ENCODE results near the gene DAAM1. TPM values are rescaled to one million over a fixed set of nuclear protein-coding genes. Genes with fewer than 3 reads are reported as not detected.

The DAAM1 gene
- total and polyA plus RNA-seq, 12 donors, result 7.4 to 37.4 (median 24.9) TPM

GRCh38 chr14:59308673-59309072 is 120.2 kb downstream of the DAAM1 start:
- peaks cover 0 to 3% of the 10 kb centered on the region in 2 donors for H3K4me1 ChIP-seq (replicated peaks in 1 of 2)
- TF ChIP-seq CTCF (IDR thresholded peaks at IDR 0.05), result no peak
- no peak for TF ChIP-seq POLR2A (IDR thresholded peaks at IDR 0.05)
- no peaks in the 10 kb centered on the region for H3K27me3 ChIP-seq
- H3K27ac ChIP-seq, result no peak overlapping the region
- H3K36me3 ChIP-seq (replicated peaks in 1 of 2), result no peaks in the 10 kb centered on the region
- 47 to 71% (median 67%) methylated on average over 1 of the region's 1 CpG for WGBS, 4 donors
- intact Hi-C loops (cut with DNase I), result no loop called here
- H3K9me3 ChIP-seq (replicated peaks in 1 of 3), result no peaks in the 10 kb centered on the region
- no peak for DNase-seq
- H3K4me3 ChIP-seq, result no peak overlapping the region

DNA sequence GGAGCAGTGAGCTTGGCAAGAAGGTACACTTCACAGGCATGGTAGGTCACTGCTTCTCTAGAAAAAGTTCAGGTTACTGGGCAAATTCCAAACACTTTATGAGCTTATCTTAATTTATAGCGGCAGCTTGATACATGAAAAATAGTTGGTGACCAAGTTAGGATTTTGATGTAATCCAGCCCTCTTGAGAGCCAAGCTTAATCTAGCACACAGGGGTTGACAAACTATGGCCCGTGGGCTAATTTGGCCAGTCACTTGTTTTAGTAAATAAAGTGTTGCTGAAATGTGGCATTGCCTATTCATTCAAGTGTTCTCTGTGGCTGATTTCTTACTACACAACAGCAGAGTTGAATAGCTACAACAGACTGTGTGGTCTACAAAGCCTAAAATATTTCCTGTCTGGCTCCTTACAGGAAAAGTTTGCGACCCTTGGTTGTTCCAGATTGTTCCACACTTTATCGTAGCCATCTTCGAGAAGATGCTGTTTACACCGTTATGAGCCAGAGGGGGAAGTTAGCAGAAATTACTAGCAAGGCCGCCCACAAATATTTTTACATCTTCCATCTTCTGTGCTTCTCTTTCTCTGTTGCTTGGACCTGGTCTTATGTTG is 120.9 kb downstream of the DAAM1 start:
- intact Hi-C loops (cut with DNase I), result no loop called here
- Histone ChIP-seq H3K36me3 (replicated peaks in 1 of 2) (no peaks in the 10 kb centered on the region), H3K27me3 (no peaks in the 10 kb centered on the region), H3K27ac (peak overlapping the region in 1 of 5 donors; percentile 6), H3K9me3 (replicated peaks in 1 of 3) (no peaks in the 10 kb centered on the region), H3K4me1 (replicated peaks in 1 of 2) (peaks cover 0 to 3% of the 10 kb centered on the region in 2 donors), H3K4me3 (no peak overlapping the region)
- WGBS, 4 donors, result 68 to 83% (median 73%) methylated on average over 7 of the region's 7 CpGs
- DNase-seq, result no peak
- no peak for TF ChIP-seq POLR2A (IDR thresholded peaks at IDR 0.05)
- no peak for TF ChIP-seq CTCF (IDR thresholded peaks at IDR 0.05)

GRCh38 chr14:59310633-59311032 is 122.2 kb downstream of the DAAM1 start:
- H3K27me3 ChIP-seq, result no peaks in the 10 kb centered on the region
- 16 to 34% (median 23%) methylated on average over 3 of the region's 3 CpGs for WGBS, 4 donors
- no peaks in the 10 kb centered on the region for H3K36me3 ChIP-seq (replicated peaks in 1 of 2)
- intact Hi-C loops (cut with DNase I), result no loop called here
- H3K4me3 ChIP-seq, result no peak overlapping the region
- H3K27ac ChIP-seq, result no peak overlapping the region
- DNase-seq, result no peak
- H3K4me1 ChIP-seq (replicated peaks in 1 of 2), result peaks cover 0 to 3% of the 10 kb centered on the region in 2 donors
- no peak for TF ChIP-seq POLR2A (IDR thresholded peaks at IDR 0.05)
- no peak for TF ChIP-seq CTCF (IDR thresholded peaks at IDR 0.05)
- no peaks in the 10 kb centered on the region for H3K9me3 ChIP-seq (replicated peaks in 1 of 3)

- Histone ChIP-seq H3K27me3 (no peaks in the 10 kb centered on the region), H3K4me1 (replicated peaks in 1 of 2) (peaks cover 0 to 3% of the 10 kb centered on the region in 2 donors), H3K27ac (no peak overlapping the region), H3K36me3 (replicated peaks in 1 of 2) (no peaks in the 10 kb centered on the region), H3K9me3 (replicated peaks in 1 of 3) (no peaks in the 10 kb centered on the region), H3K4me3 (no peak overlapping the region)
- no peak for TF ChIP-seq CTCF (IDR thresholded peaks at IDR 0.05)
- no peak for TF ChIP-seq POLR2A (IDR thresholded peaks at IDR 0.05)
- intact Hi-C loops (cut with DNase I), result no loop called here
- no peak for DNase-seq
- WGBS, 4 donors, result 92 to 96% (median 93%) methylated on average over 3 of the region's 3 CpGs
Measured at GRCh38 chr14:59311723-59312122, 123.3 kb downstream of the DAAM1 start.
